AG04449 (cell line): ENCODE measurements around the gene LTB4R2.

Experiments
- CTCF ChIA-PET: fragments of 350-600 bp; formaldehyde crosslinking; extraction: SDS; loops from one replicate; lab custom pipeline; 2021; ENCODE audit warnings: antibody characterized with exemption; lab: Yijun Ruan, JAX
- POLR2A ChIA-PET: fragments of 400-600, 350-600 bp; formaldehyde crosslinking; extraction: SDS; loops from one replicate; lab custom pipeline; 2020; ENCODE audit warnings: antibody characterized with exemption, inconsistent platforms; lab: Yijun Ruan, JAX
- DNase-seq: peaks from one replicate; pipeline ENCODE4 v3.0.0-alpha.2; 2010; ENCODE audit warnings: low read depth, low spot score
- H3K4me3 ChIP-seq: 2 replicates; pipeline ENCODE4 v1.5.1; 2011; ENCODE audit warnings: low read depth, mild to moderate bottlenecking, control low read depth, low read length
- CTCF ChIP-seq: IDR thresholded peaks from one replicate; pipeline ENCODE4 v1.5.1; 2011; ENCODE audit warnings: mild to moderate bottlenecking, moderate library complexity, low read length, control low read depth, inconsistent platforms; ENCODE audit not compliant: insufficient read depth; ENCODE audit errors: missing control alignments

LTB4R2 gene

GRCh38 chr14:24309538-24310264, at the start of gene LTB4R2:
Gene LTB4R2 (plus strand): TSS chr14:24310140. CDS start chr14:24310665, 525 bp downstream.
- peak within 1 kb of the TSS; percentile 33 for H3K4me3 ChIP-seq
- POLR2A ChIA-PET = interaction anchor here (0.7 to 1.5 kb wide), 2 partner anchors 67 to 121 kb away, joined by 3 to 8 read pairs; no protein-coding TSS in a partner anchor
- CTCF ChIA-PET = interaction anchor here (0.8 to 37.5 kb wide), 16 partner anchors 5 to 252 kb away, joined by 3 to 688 read pairs (median 8); partner anchors contain the start of genes ADCY4, CBLN3, CIDEB and DHRS1
- DNase-seq = no peak
- no peak for TF ChIP-seq CTCF

- POLR2A ChIA-PET = no interaction called here
- no peak overlapping the region for H3K4me3 ChIP-seq
- TF ChIP-seq CTCF = no peak
- CTCF ChIA-PET = interaction anchor here (0.7 to 16.0 kb wide), 4 partner anchors 9 to 48 kb away, joined by 3 to 155 read pairs (median 30); partner anchors contain the start of genes RABGGTA and TINF2
- DNase-seq = no peak
Measured at GRCh38 chr14:24260780-24261157, 49.2 kb upstream of the LTB4R2 start.

- ChIA-PET POLR2A (interaction anchor here (0.6 kb wide), 1 partner anchor 653 kb away, joined by 3 read pairs; no protein-coding TSS in a partner anchor), CTCF (interaction anchor here (0.7 to 16.0 kb wide), 3 partner anchors 9 to 47 kb away, joined by 3 to 155 read pairs (median 57); partner anchors contain the start of genes RABGGTA and TINF2)
- no peak for TF ChIP-seq CTCF
Measured at GRCh38 chr14:24261256-24261968, 48.5 kb upstream of the LTB4R2 start.

GRCh38 chr14:24261969-24262327, 48.0 kb upstream of the LTB4R2 start:
- CTCF ChIA-PET = interaction anchor here (7.9 to 16.0 kb wide), 2 partner anchors 8 to 18 kb away, joined by 57 to 155 read pairs; partner anchors contain the start of genes RABGGTA and TINF2
- POLR2A ChIA-PET = interaction anchor here (0.6 kb wide), 1 partner anchor 653 kb away, joined by 3 read pairs; no protein-coding TSS in a partner anchor
- DNase-seq = no peak
- H3K4me3 ChIP-seq = no peak overlapping the region
- no peak for TF ChIP-seq CTCF

More at GRCh38 chr14:24261256-24261968, 48.5 kb upstream of the LTB4R2 start:
- H3K4me3 ChIP-seq = no peak overlapping the region
- DNase-seq = no peak

GRCh38 chr14:24262821-24263733, 46.9 kb upstream of the LTB4R2 start, which contains the start of gene TGM1:
Gene TGM1 (minus strand): TSS chr14:24263177. CDS start chr14:24262352, 825 bp downstream.
- ChIA-PET POLR2A (no interaction called here), CTCF (interaction anchor here (1.0 to 16.0 kb wide), 3 partner anchors 7 to 44 kb away, joined by 3 to 155 read pairs (median 57); partner anchors contain the start of genes RABGGTA and TINF2)
- no peak for DNase-seq
- H3K4me3 ChIP-seq = no peak within 1 kb of the TSS
- TF ChIP-seq CTCF = no peak
